Subcutaneous abdominal adipose tissue (tissue), 5 donors: ENCODE results near the gene WNT8B.
A peak's percentile ranks its signal among the peaks of the same experiment; 100 is the strongest.

Experiments
- H3K27ac ChIP-seq: one replicate; pipeline ENCODE4 v1.7.0; 2013; ENCODE audit warnings: low read depth, mild to moderate bottlenecking, inconsistent platforms, low read length, moderate library complexity
- H3K27me3 ChIP-seq, 5 donors: one replicate each; pipeline ENCODE4 v1.7.0; 2013; ENCODE audit warnings: low read length in 5 of 5, inconsistent platforms in 1 of 5; ENCODE audit not compliant: control insufficient read depth in 5 of 5, insufficient read depth in 4 of 5
- H3K36me3 ChIP-seq, 5 donors: one replicate each; pipeline ENCODE4 v1.7.0; 2013; ENCODE audit warnings: low read length in 5 of 5; ENCODE audit not compliant: control insufficient read depth in 5 of 5, insufficient read depth in 5 of 5
- H3K4me1 ChIP-seq, 5 donors: one replicate each; pipeline ENCODE4 v1.7.0; 2013; ENCODE audit warnings: low read length in 5 of 5, mild to moderate bottlenecking in 3 of 5, moderate library complexity in 1 of 5; ENCODE audit not compliant: control insufficient read depth in 5 of 5, insufficient read depth in 5 of 5
- H3K4me3 ChIP-seq, 5 donors: one replicate each; pipeline ENCODE4 v1.7.0; 2013; ENCODE audit warnings: low read length in 5 of 5, low read depth in 1 of 5
- H3K9ac ChIP-seq, 5 donors: one replicate each; pipeline ENCODE4 v1.7.0; 2013; ENCODE audit warnings: low read length in 5 of 5, mild to moderate bottlenecking in 4 of 5, moderate library complexity in 3 of 5
- H3K9me3 ChIP-seq, 5 donors: one replicate each; pipeline ENCODE4 v1.7.0; 2013; ENCODE audit warnings: low read length in 5 of 5; ENCODE audit not compliant: control insufficient read depth in 5 of 5
- donor health status: healthy.
- donor health status: healthy.
- donor health status: healthy.
- donor health status: healthy.
- donor health status: healthy.

Gene WNT8B

GRCh38 chr10:100510533-100511308 lies 47.9 kb downstream of the WNT8B start:
- no peaks in the 10 kb centered on the region for H3K27me3 ChIP-seq
- no peak overlapping the region for H3K27ac ChIP-seq
- H3K9me3 ChIP-seq: no peaks in the 10 kb centered on the region
- peaks cover 15 to 47% (median 29%) of the 10 kb centered on the region in 5 donors for H3K36me3 ChIP-seq
- H3K4me1 ChIP-seq: peaks cover 0 to 5% (median 0%) of the 10 kb centered on the region in 5 donors
- H3K4me3 ChIP-seq: no peak overlapping the region
- H3K9ac ChIP-seq: no peak overlapping the region

- Histone ChIP-seq H3K9ac (no peak overlapping the region), H3K4me3 (no peak overlapping the region), H3K27ac (no peak overlapping the region), H3K27me3 (no peaks in the 10 kb centered on the region), H3K9me3 (no peaks in the 10 kb centered on the region), H3K36me3 (peaks cover 2 to 23% (median 11%) of the 10 kb centered on the region in 5 donors), H3K4me1 (peaks cover 0 to 36% (median 17%) of the 10 kb centered on the region in 5 donors)
These were observed 52.8 kb downstream of the WNT8B start for GRCh38 chr10:100515612-100516011.

- no peak overlapping the region for H3K4me3 ChIP-seq
- H3K27ac ChIP-seq: no peak overlapping the region
- H3K36me3 ChIP-seq: peaks cover 0 to 16% (median 6%) of the 10 kb centered on the region in 5 donors
These were observed 54.0 kb downstream of the WNT8B start for GRCh38 chr10:100516847-100517246.

GRCh38 chr10:100518761-100519241 lies 56.0 kb downstream of the WNT8B start:
- peak overlapping the region; percentile 54 to 61 (median 60) for H3K4me3 ChIP-seq

More at GRCh38 chr10:100516847-100517246, 54.0 kb downstream of the WNT8B start:
- peaks cover 0 to 36% (median 17%) of the 10 kb centered on the region in 5 donors for H3K4me1 ChIP-seq
- no peaks in the 10 kb centered on the region for H3K27me3 ChIP-seq
- H3K9ac ChIP-seq: no peak overlapping the region
- no peaks in the 10 kb centered on the region for H3K9me3 ChIP-seq

GRCh38 chr10:100519311-100520051 lies 56.7 kb downstream of the WNT8B start, which contains the start of gene SEC31B:
SEC31B (minus strand) TSS chr10:100519861; CDS start chr10:100516952, 2,909 bp downstream.
- peak within 1 kb of the TSS; percentile 54 to 61 (median 60) for H3K4me3 ChIP-seq
- H3K27me3 ChIP-seq: no peaks in the 10 kb centered on the region
- peaks cover 0 to 36% (median 17%) of the 10 kb centered on the region in 5 donors for H3K4me1 ChIP-seq
- peaks cover 3 to 30% (median 19%) of the 10 kb centered on the region in 5 donors for H3K36me3 ChIP-seq
- peak within 1 kb of the TSS in 4 of 5 donors; percentile 58 to 72 (median 64) for H3K9ac ChIP-seq
- no peak within 1 kb of the TSS for H3K27ac ChIP-seq
- H3K9me3 ChIP-seq: no peaks in the 10 kb centered on the region

More at GRCh38 chr10:100518761-100519241, 56.0 kb downstream of the WNT8B start:
- Histone ChIP-seq H3K27me3 (no peaks in the 10 kb centered on the region), H3K9ac (peak overlapping the region in 3 of 5 donors; percentile 58 to 72 (median 68)), H3K4me1 (peaks cover 0 to 36% (median 17%) of the 10 kb centered on the region in 5 donors), H3K9me3 (no peaks in the 10 kb centered on the region), H3K27ac (no peak overlapping the region), H3K36me3 (peaks cover 0 to 23% (median 12%) of the 10 kb centered on the region in 5 donors)

GRCh38 chr10:100520811-100521210 lies 58.0 kb downstream of the WNT8B start:
- Histone ChIP-seq H3K4me1 (peaks cover 0 to 30% (median 16%) of the 10 kb centered on the region in 5 donors), H3K4me3 (no peak overlapping the region), H3K27ac (no peak overlapping the region), H3K9ac (no peak overlapping the region), H3K36me3 (peaks cover 9 to 38% (median 31%) of the 10 kb centered on the region in 5 donors), H3K9me3 (no peaks in the 10 kb centered on the region), H3K27me3 (no peaks in the 10 kb centered on the region)

GRCh38 chr10:100522107-100522801 lies 59.4 kb downstream of the WNT8B start:
- Histone ChIP-seq H3K4me1 (peaks cover 0 to 18% (median 16%) of the 10 kb centered on the region in 5 donors), H3K27me3 (no peaks in the 10 kb centered on the region), H3K9me3 (no peaks in the 10 kb centered on the region), H3K4me3 (no peak overlapping the region), H3K36me3 (peaks cover 11 to 48% (median 41%) of the 10 kb centered on the region in 5 donors), H3K27ac (no peak overlapping the region), H3K9ac (no peak overlapping the region)

GRCh38 chr10:100522945-100523344 lies 60.1 kb downstream of the WNT8B start:
- Histone ChIP-seq H3K9ac (no peak overlapping the region), H3K4me1 (peaks cover 0 to 20% (median 16%) of the 10 kb centered on the region in 5 donors), H3K9me3 (no peaks in the 10 kb centered on the region), H3K27ac (no peak overlapping the region), H3K27me3 (no peaks in the 10 kb centered on the region), H3K4me3 (no peak overlapping the region), H3K36me3 (peaks cover 11 to 48% (median 41%) of the 10 kb centered on the region in 5 donors)

- peaks cover 0 to 24% (median 22%) of the 10 kb centered on the region in 5 donors for H3K4me1 ChIP-seq
- no peak overlapping the region for H3K9ac ChIP-seq
- H3K36me3 ChIP-seq: peaks cover 11 to 48% (median 41%) of the 10 kb centered on the region in 5 donors
- no peaks in the 10 kb centered on the region for H3K9me3 ChIP-seq
- no peak overlapping the region for H3K27ac ChIP-seq
- H3K27me3 ChIP-seq: no peaks in the 10 kb centered on the region
- H3K4me3 ChIP-seq: no peak overlapping the region
These were observed 61.4 kb downstream of the WNT8B start for GRCh38 chr10:100524206-100524605.
